ENCODE data around the gene PSG6. TPM values are rescaled to one million over a fixed set of nuclear protein-coding genes. Genes with fewer than 3 reads are reported as not detected.
"Not testable (repeated sequence)": the region's sequence is repeated elsewhere in the genome, so short reads cannot be mapped to it uniquely, and the experiment has no call there.

The PSG6 gene
- total RNA-seq, result not detected

- H3K9me3 ChIP-seq; DNase-seq (ENCODE audit: low spot score); H3K4me3 ChIP-seq; H3K36me3 ChIP-seq; H3K4me1 ChIP-seq (ENCODE audit: control insufficient read depth in 1 of 2, low read depth in 2 of 2); H3K27me3 ChIP-seq (replicated peaks; ENCODE audit: insufficient read depth); ATAC-seq (ENCODE audit: insufficient number of reproducible peaks, low FRiP score, low read depth); H3K27ac ChIP-seq: not testable (repeated sequence)
Measured at GRCh38 chr19:42917634-42918033, at the start of gene PSG6. Gene PSG6 (minus strand): TSS chr19:42917894. CDS start chr19:42917792, 102 bp downstream.

GRCh38 chr19:42965176-42965575, 47.5 kb upstream of the PSG6 start:
- no peaks in the 10 kb centered on the region for H3K27me3 ChIP-seq (replicated peaks; ENCODE audit: insufficient read depth)
- H3K27ac ChIP-seq, result no peak overlapping the region
- H3K4me1 ChIP-seq (ENCODE audit: control insufficient read depth in 1 of 2, low read depth in 2 of 2), result no peaks in the 10 kb centered on the region
- H3K36me3 ChIP-seq, result no peaks in the 10 kb centered on the region
- ATAC-seq (ENCODE audit: insufficient number of reproducible peaks, low FRiP score, low read depth) (no peak), DNase-seq (ENCODE audit: low spot score) (no peak)
- H3K4me3 ChIP-seq, result no peak overlapping the region
- TF ChIP-seq CTCF (IDR thresholded peaks at IDR 0.05), result no peak
- H3K9me3 ChIP-seq, result no peaks in the 10 kb centered on the region

- H3K27ac ChIP-seq, result no peak overlapping the region
- TF ChIP-seq CTCF (IDR thresholded peaks at IDR 0.05), result no peak
- no peaks in the 10 kb centered on the region for H3K27me3 ChIP-seq (replicated peaks; ENCODE audit: insufficient read depth)
- no peak overlapping the region for H3K4me3 ChIP-seq
- no peaks in the 10 kb centered on the region for H3K36me3 ChIP-seq
- ATAC-seq (ENCODE audit: insufficient number of reproducible peaks, low FRiP score, low read depth), result no peak
- no peaks in the 10 kb centered on the region for H3K9me3 ChIP-seq
- H3K4me1 ChIP-seq (ENCODE audit: control insufficient read depth in 1 of 2, low read depth in 2 of 2), result no peaks in the 10 kb centered on the region
- DNase-seq (ENCODE audit: low spot score), result no peak
Measured at GRCh38 chr19:42961119-42961518, 43.4 kb upstream of the PSG6 start.

GRCh38 chr19:42952126-42952525, 34.4 kb upstream of the PSG6 start:
- DNase-seq (ENCODE audit: low spot score); H3K9me3 ChIP-seq; H3K27me3 ChIP-seq (replicated peaks; ENCODE audit: insufficient read depth); H3K36me3 ChIP-seq; H3K4me1 ChIP-seq (ENCODE audit: control insufficient read depth in 1 of 2, low read depth in 2 of 2); ATAC-seq (ENCODE audit: insufficient number of reproducible peaks, low FRiP score, low read depth); H3K27ac ChIP-seq; H3K4me3 ChIP-seq: not testable (repeated sequence)

- not testable (repeated sequence) for H3K4me3 ChIP-seq; ATAC-seq (ENCODE audit: insufficient number of reproducible peaks, low FRiP score, low read depth); H3K27me3 ChIP-seq (replicated peaks; ENCODE audit: insufficient read depth); DNase-seq (ENCODE audit: low spot score); H3K27ac ChIP-seq; H3K4me1 ChIP-seq (ENCODE audit: control insufficient read depth in 1 of 2, low read depth in 2 of 2); H3K36me3 ChIP-seq; H3K9me3 ChIP-seq
Measured at GRCh38 chr19:42951476-42951875, 33.8 kb upstream of the PSG6 start.

- Histone ChIP-seq H3K27me3 (replicated peaks; ENCODE audit: insufficient read depth) (no peaks in the 10 kb centered on the region), H3K36me3 (no peaks in the 10 kb centered on the region), H3K9me3 (no peaks in the 10 kb centered on the region), H3K4me3 (no peak overlapping the region), H3K4me1 (ENCODE audit: control insufficient read depth in 1 of 2, low read depth in 2 of 2) (no peaks in the 10 kb centered on the region), H3K27ac (no peak overlapping the region)
- no peak for ATAC-seq (ENCODE audit: insufficient number of reproducible peaks, low FRiP score, low read depth)
- no peak for TF ChIP-seq CTCF (IDR thresholded peaks at IDR 0.05)
- DNase-seq (ENCODE audit: low spot score), result no peak
Measured at GRCh38 chr19:42942187-42942789, 24.6 kb upstream of the PSG6 start.

- ATAC-seq (ENCODE audit: insufficient number of reproducible peaks, low FRiP score, low read depth), result not testable (repeated sequence)
Measured at GRCh38 chr19:42937107-42937506, 19.4 kb upstream of the PSG6 start, which contains the start of gene PSG7. Gene PSG7 (minus strand): TSS chr19:42937207. CDS start chr19:42937076, 131 bp downstream.

GRCh38 chr19:42934726-42935125, 17.0 kb upstream of the PSG6 start:
- H3K4me3 ChIP-seq; H3K27me3 ChIP-seq (replicated peaks; ENCODE audit: insufficient read depth); ATAC-seq (ENCODE audit: insufficient number of reproducible peaks, low FRiP score, low read depth); DNase-seq (ENCODE audit: low spot score); H3K27ac ChIP-seq; H3K9me3 ChIP-seq; H3K4me1 ChIP-seq (ENCODE audit: control insufficient read depth in 1 of 2, low read depth in 2 of 2); H3K36me3 ChIP-seq: not testable (repeated sequence)

More at GRCh38 chr19:42937107-42937506, 19.4 kb upstream of the PSG6 start, which contains the start of gene PSG7:
- H3K4me3 ChIP-seq; DNase-seq (ENCODE audit: low spot score); H3K27me3 ChIP-seq (replicated peaks; ENCODE audit: insufficient read depth); H3K27ac ChIP-seq; H3K9me3 ChIP-seq; H3K36me3 ChIP-seq; H3K4me1 ChIP-seq (ENCODE audit: control insufficient read depth in 1 of 2, low read depth in 2 of 2): not testable (repeated sequence)

- H3K4me3 ChIP-seq; ATAC-seq (ENCODE audit: insufficient number of reproducible peaks, low FRiP score, low read depth); H3K9me3 ChIP-seq; H3K27me3 ChIP-seq (replicated peaks; ENCODE audit: insufficient read depth); H3K4me1 ChIP-seq (ENCODE audit: control insufficient read depth in 1 of 2, low read depth in 2 of 2); H3K36me3 ChIP-seq; DNase-seq (ENCODE audit: low spot score); H3K27ac ChIP-seq: not testable (repeated sequence)
Measured at GRCh38 chr19:42934183-42934582, 16.5 kb upstream of the PSG6 start.

GRCh38 chr19:42933412-42933811, 15.7 kb upstream of the PSG6 start:
- H3K4me1 ChIP-seq (ENCODE audit: control insufficient read depth in 1 of 2, low read depth in 2 of 2); H3K27me3 ChIP-seq (replicated peaks; ENCODE audit: insufficient read depth); H3K27ac ChIP-seq; H3K4me3 ChIP-seq; ATAC-seq (ENCODE audit: insufficient number of reproducible peaks, low FRiP score, low read depth); H3K9me3 ChIP-seq; DNase-seq (ENCODE audit: low spot score); H3K36me3 ChIP-seq: not testable (repeated sequence)

Data from thoracic aorta (tissue), 2 donors.